ENCODE measurements around the gene CHST10.

DNA sequence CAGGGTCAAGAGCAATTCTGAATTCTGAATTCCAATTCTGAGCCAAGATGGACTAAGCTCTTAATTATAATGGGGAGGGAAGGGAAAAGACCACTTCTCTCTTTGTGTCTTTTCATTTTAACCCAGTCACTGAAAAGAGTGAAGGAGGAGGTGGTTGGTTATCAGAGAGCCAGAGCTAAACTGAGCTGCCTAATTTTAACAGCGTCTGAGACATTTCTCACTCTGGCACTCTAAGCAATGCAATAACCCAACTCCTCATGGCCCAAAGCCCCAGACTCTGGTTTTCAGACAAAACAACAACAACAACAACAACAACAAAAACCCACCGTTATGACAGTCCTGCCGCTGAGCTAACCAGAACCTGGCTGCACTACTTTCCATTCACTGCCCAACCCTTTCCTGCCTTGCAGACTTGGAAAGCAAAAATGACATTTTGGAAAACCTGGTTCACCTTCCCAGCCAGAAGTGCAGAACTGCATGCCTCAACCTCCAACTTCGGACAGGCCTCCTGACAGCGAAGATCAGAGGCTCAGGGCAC, 1.0 kb downstream of the CHST10 start:
- TF ChIP-seq, protein P1, sequence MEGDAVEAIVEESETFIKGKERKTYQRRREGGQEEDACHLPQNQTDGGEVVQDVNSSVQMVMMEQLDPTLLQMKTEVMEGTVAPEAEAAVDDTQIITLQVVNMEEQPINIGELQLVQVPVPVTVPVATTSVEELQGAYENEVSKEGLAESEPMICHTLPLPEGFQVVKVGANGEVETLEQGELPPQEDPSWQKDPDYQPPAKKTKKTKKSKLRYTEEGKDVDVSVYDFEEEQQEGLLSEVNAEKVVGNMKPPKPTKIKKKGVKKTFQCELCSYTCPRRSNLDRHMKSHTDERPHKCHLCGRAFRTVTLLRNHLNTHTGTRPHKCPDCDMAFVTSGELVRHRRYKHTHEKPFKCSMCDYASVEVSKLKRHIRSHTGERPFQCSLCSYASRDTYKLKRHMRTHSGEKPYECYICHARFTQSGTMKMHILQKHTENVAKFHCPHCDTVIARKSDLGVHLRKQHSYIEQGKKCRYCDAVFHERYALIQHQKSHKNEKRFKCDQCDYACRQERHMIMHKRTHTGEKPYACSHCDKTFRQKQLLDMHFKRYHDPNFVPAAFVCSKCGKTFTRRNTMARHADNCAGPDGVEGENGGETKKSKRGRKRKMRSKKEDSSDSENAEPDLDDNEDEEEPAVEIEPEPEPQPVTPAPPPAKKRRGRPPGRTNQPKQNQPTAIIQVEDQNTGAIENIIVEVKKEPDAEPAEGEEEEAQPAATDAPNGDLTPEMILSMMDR (IDR thresholded peaks at IDR 0.05): no peak
- TF ChIP-seq POLR2A (IDR thresholded peaks at IDR 0.05): no peak
